ENCODE data around the gene KLHL21.

The KLHL21 gene

GRCh38 chr1:6622396-6623152, 19.9 kb upstream of the KLHL21 start:
- Histone ChIP-seq H3K9me3 (ENCODE audit: control insufficient read depth, low read length) (no peaks in the 10 kb centered on the region), H3K9ac (ENCODE audit: low read length) (no peak overlapping the region), H3K4me1 (ENCODE audit: control insufficient read depth, insufficient read depth, low read length) (peaks cover 14% of the 10 kb centered on the region), H3K4me3 (ENCODE audit: low read length) (no peak overlapping the region), H3K27me3 (ENCODE audit: control insufficient read depth, insufficient read depth, low read length) (no peaks in the 10 kb centered on the region), H3K36me3 (ENCODE audit: control insufficient read depth, insufficient read depth, low read length) (no peaks in the 10 kb centered on the region)

DNA sequence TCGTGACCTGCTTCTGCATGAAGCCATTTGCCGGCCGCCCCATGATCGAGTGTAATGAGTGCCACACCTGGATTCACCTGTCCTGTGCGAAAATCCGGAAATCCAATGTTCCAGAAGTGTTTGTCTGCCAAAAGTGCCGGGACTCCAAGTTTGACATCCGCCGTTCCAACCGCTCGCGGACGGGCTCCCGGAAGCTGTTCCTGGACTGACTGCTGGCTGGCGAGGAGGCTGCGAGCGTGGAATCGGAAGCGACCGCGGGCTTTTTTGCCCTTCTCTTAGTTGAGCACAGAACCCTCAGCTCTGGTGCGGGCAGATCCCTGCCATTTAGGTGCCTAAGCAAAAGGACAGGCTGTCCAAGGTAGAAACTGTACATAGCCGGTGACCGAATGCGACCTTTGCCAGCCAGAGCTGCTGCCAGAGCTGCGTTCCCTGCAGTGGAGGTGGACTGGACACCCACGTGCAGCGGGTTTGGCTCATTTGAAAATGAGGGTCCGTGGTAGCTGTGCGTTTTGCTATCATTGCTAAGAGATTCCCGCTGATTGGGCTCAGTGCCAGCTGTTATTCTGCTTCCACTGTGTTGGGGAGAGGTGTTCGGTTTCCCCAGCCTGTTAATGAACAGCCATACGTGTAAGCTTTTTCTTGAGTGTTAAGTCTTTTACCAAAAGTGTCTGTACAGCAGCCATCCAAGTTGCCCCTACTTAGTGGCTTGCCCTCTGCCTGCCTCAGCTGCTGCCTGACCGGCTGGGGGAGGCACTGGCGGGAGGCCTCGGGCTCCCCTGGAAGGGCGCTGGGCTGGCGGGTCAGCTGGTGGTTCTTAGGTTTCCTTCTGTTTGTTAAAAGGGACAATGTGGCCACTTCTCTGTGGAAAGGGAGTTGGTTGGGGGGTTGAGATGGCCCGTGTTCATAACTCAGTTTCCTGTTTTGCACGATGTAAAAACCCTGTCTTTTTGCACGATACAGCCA, 19.0 kb upstream of the KLHL21 start:
- H3K9me3 ChIP-seq (ENCODE audit: control insufficient read depth, low read length), result no peaks in the 10 kb centered on the region
- no peak overlapping the region for H3K9ac ChIP-seq (ENCODE audit: low read length)
- no peaks in the 10 kb centered on the region for H3K27me3 ChIP-seq (ENCODE audit: control insufficient read depth, insufficient read depth, low read length)
- no peak overlapping the region for H3K4me3 ChIP-seq (ENCODE audit: low read length)
- H3K36me3 ChIP-seq (ENCODE audit: control insufficient read depth, insufficient read depth, low read length), result no peaks in the 10 kb centered on the region
- peaks cover 14% of the 10 kb centered on the region for H3K4me1 ChIP-seq (ENCODE audit: control insufficient read depth, insufficient read depth, low read length)

DNA sequence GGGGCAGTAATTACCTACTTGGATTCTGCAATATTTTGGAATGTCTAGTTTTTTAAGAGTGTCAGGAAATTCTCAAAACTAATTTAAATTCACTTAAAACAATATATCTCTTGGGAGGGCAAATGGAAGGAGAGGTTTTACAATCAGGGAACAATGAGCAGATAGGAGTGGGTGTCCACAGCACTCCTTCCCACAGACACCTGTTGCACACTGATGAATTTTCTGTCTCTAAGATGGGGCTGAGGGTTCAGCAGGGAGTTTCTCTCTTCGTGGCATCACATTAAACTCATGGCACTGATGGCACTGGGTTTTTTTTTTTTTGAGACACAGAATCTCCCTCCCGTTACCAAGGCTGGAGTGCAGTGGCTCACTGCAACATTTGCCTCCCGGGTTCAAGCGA, 16.4 kb upstream of the KLHL21 start:
- Histone ChIP-seq H3K9ac (ENCODE audit: low read length) (no peak overlapping the region), H3K9me3 (ENCODE audit: control insufficient read depth, low read length) (no peaks in the 10 kb centered on the region), H3K4me1 (ENCODE audit: control insufficient read depth, insufficient read depth, low read length) (no peaks in the 10 kb centered on the region), H3K27me3 (ENCODE audit: control insufficient read depth, insufficient read depth, low read length) (no peaks in the 10 kb centered on the region), H3K4me3 (ENCODE audit: low read length) (no peak overlapping the region), H3K36me3 (ENCODE audit: control insufficient read depth, insufficient read depth, low read length) (no peaks in the 10 kb centered on the region)

DNA sequence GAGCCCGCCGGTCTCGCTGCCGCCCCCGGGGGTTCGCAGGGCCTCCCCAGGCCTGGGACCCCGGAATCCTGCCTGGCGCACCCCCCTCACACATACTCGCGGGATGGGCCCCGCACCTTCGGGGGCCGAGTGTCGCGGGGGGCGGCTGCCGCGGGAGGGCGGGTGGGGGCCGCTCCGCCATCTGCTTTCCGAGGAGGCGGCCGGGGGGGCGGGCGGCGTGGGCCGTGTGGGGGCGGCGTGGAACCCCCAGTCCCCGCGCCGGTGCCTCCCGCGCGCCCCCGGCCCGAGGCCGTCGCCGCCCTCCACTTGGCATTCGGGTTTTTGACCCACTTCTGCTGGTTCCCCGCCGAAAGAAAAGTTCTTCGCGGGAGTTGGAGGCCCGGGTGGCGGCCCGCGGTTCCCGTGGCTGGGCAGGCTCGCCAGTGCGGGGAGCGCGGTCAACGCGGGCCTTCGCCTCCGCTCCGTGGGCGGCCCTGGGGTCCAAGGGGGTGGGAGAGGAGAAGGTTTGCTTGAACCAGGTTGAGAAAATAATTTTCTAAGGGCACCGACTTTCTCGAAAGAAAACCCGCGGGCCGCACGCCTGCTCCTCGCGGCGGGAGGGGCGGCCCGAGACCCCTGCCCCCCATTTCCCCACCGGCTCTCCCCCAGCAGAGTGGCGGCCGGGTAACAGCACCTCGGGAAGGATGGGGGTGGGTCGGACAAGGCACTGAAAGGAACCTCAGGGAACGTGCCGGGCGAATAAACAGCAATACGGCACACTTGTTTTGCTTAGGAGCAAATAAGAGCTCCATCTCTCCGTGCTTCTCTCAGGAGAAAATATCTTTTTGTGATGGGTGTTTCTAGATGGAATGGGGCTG, 12.5 kb upstream of the KLHL21 start:
- H3K4me1 ChIP-seq (ENCODE audit: control insufficient read depth, insufficient read depth, low read length), result no peaks in the 10 kb centered on the region
- no peaks in the 10 kb centered on the region for H3K27me3 ChIP-seq (ENCODE audit: control insufficient read depth, insufficient read depth, low read length)
- H3K9ac ChIP-seq (ENCODE audit: low read length), result peak overlapping the region; percentile 68
- no peaks in the 10 kb centered on the region for H3K9me3 ChIP-seq (ENCODE audit: control insufficient read depth, low read length)
- H3K36me3 ChIP-seq (ENCODE audit: control insufficient read depth, insufficient read depth, low read length), result no peaks in the 10 kb centered on the region
- H3K4me3 ChIP-seq (ENCODE audit: low read length), result no peak overlapping the region

GRCh38 chr1:6614019-6614928, 11.6 kb upstream of the KLHL21 start:
- Histone ChIP-seq H3K27me3 (ENCODE audit: control insufficient read depth, insufficient read depth, low read length) (no peaks in the 10 kb centered on the region), H3K36me3 (ENCODE audit: control insufficient read depth, insufficient read depth, low read length) (no peaks in the 10 kb centered on the region), H3K4me3 (ENCODE audit: low read length) (no peak overlapping the region), H3K9me3 (ENCODE audit: control insufficient read depth, low read length) (no peaks in the 10 kb centered on the region), H3K9ac (ENCODE audit: low read length) (peak overlapping the region; percentile 68), H3K4me1 (ENCODE audit: control insufficient read depth, insufficient read depth, low read length) (no peaks in the 10 kb centered on the region)

- H3K4me1 ChIP-seq (ENCODE audit: control insufficient read depth, insufficient read depth, low read length), result no peaks in the 10 kb centered on the region
- H3K27me3 ChIP-seq (ENCODE audit: control insufficient read depth, insufficient read depth, low read length), result no peaks in the 10 kb centered on the region
- H3K4me3 ChIP-seq (ENCODE audit: low read length), result peak within 1 kb of the TSS; percentile 52
- H3K36me3 ChIP-seq (ENCODE audit: control insufficient read depth, insufficient read depth, low read length), result no peaks in the 10 kb centered on the region
- H3K9ac ChIP-seq (ENCODE audit: low read length), result peak within 1 kb of the TSS; percentile 71
- H3K9me3 ChIP-seq (ENCODE audit: control insufficient read depth, low read length), result no peaks in the 10 kb centered on the region
Measured at GRCh38 chr1:6613361-6614018, 10.8 kb upstream of the KLHL21 start, which contains the start of gene PHF13. PHF13 (plus strand) TSS chr1:6613731; CDS start chr1:6614067, 336 bp downstream.

- H3K4me3 ChIP-seq (ENCODE audit: low read length), result peak overlapping the region; percentile 52
- H3K4me1 ChIP-seq (ENCODE audit: control insufficient read depth, insufficient read depth, low read length), result no peaks in the 10 kb centered on the region
- no peaks in the 10 kb centered on the region for H3K27me3 ChIP-seq (ENCODE audit: control insufficient read depth, insufficient read depth, low read length)
- H3K9ac ChIP-seq (ENCODE audit: low read length), result peak overlapping the region; percentile 71
- no peaks in the 10 kb centered on the region for H3K36me3 ChIP-seq (ENCODE audit: control insufficient read depth, insufficient read depth, low read length)
- H3K9me3 ChIP-seq (ENCODE audit: control insufficient read depth, low read length), result no peaks in the 10 kb centered on the region
Measured at GRCh38 chr1:6612641-6613360, 10.1 kb upstream of the KLHL21 start.

DNA sequence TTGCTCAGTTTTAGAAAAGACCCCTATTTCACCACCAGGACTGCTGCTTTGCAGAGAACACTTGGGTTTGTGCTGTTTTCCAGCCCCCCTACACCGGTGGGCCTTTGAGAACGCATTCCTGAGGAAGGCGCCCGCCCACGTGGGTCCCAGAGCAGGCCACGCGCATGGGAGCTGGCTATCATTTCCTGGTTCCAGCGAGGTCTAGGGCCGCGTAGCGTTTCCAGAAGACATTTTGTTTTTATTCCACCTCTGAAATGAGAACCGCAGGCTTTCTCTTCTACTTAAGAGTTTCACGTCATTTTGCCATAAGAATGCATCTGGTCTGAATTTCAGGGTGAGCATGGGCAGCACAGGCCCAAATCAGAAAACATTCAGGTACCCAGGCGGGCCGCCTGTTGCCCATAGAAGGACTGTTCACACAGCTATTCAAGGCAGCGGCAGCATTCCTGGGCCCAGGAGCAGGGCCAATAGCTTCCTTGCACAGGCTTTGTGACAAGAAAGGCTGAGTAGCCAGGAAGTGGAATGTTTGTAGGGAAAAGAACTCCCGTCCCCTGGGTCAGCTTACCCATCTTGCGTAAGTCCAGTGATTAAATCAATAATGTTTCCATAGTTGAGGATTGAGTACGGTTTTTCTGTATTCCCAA, 1.4 kb upstream of the KLHL21 start:
- Histone ChIP-seq H3K4me3 (ENCODE audit: low read length) (peak overlapping the region; percentile 74), H3K9me3 (ENCODE audit: control insufficient read depth, low read length) (no peaks in the 10 kb centered on the region), H3K27me3 (ENCODE audit: control insufficient read depth, insufficient read depth, low read length) (no peaks in the 10 kb centered on the region), H3K36me3 (ENCODE audit: control insufficient read depth, insufficient read depth, low read length) (no peaks in the 10 kb centered on the region), H3K4me1 (ENCODE audit: control insufficient read depth, insufficient read depth, low read length) (peaks cover 32% of the 10 kb centered on the region), H3K9ac (ENCODE audit: low read length) (peak overlapping the region; percentile 91)

GRCh38 chr1:6603238-6603914, 707 bp upstream of the KLHL21 start:
- Histone ChIP-seq H3K4me3 (ENCODE audit: low read length) (peak overlapping the region; percentile 74), H3K36me3 (ENCODE audit: control insufficient read depth, insufficient read depth, low read length) (no peaks in the 10 kb centered on the region), H3K9me3 (ENCODE audit: control insufficient read depth, low read length) (no peaks in the 10 kb centered on the region), H3K27me3 (ENCODE audit: control insufficient read depth, insufficient read depth, low read length) (no peaks in the 10 kb centered on the region), H3K9ac (ENCODE audit: low read length) (peak overlapping the region; percentile 91), H3K4me1 (ENCODE audit: control insufficient read depth, insufficient read depth, low read length) (peaks cover 36% of the 10 kb centered on the region)
